ENCODE results near the gene SH3GL1. TPM values are rescaled to one million over a fixed set of nuclear protein-coding genes. Genes with fewer than 3 reads are reported as not detected.

SH3GL1 gene
- total and polyA plus RNA-seq, 4 donors: 37.7 to 69.7 (median 57.5) TPM

- Histone ChIP-seq H3K36me3 (ENCODE audit: control insufficient read depth in 1 of 2, insufficient read depth in 2 of 2, low read length in 1 of 2) (no peaks in the 10 kb centered on the region), H3K27ac (ENCODE audit: low read depth in 1 of 2, low read length in 2 of 2) (no peak overlapping the region), H3K4me1 (ENCODE audit: control insufficient read depth in 1 of 2, insufficient read depth in 2 of 2, low read length in 2 of 2) (peaks cover 0 to 3% of the 10 kb centered on the region in 2 donors), H3K4me3 (ENCODE audit: low read length in 2 of 2) (no peak overlapping the region), H3K27me3 (ENCODE audit: control insufficient read depth in 1 of 2, insufficient read depth in 2 of 2, low read length in 1 of 2) (no peaks in the 10 kb centered on the region), H3K9me3 (ENCODE audit: control insufficient read depth, low read length) (no peaks in the 10 kb centered on the region)
- DNase-seq (no peak), ATAC-seq (ENCODE audit: low FRiP score) (no peak)
- intact Hi-C loops (cut with DNase I): no loop called here
- 92 to 93% methylated on average over 15 of the region's 15 CpGs for WGBS, 2 donors
These were observed 29.8 kb downstream of the SH3GL1 start for GRCh38 chr19:4370418-4371041.

GRCh38 chr19:4369888-4370260, 30.5 kb downstream of the SH3GL1 start:
- no peak overlapping the region for H3K27ac ChIP-seq (ENCODE audit: low read depth in 1 of 2, low read length in 2 of 2)
- H3K9me3 ChIP-seq (ENCODE audit: control insufficient read depth, low read length): no peaks in the 10 kb centered on the region
- peaks cover 0 to under 1% of the 10 kb centered on the region in 2 donors for H3K4me1 ChIP-seq (ENCODE audit: control insufficient read depth in 1 of 2, insufficient read depth in 2 of 2, low read length in 2 of 2)
- H3K36me3 ChIP-seq (ENCODE audit: control insufficient read depth in 1 of 2, insufficient read depth in 2 of 2, low read length in 1 of 2): no peaks in the 10 kb centered on the region
- no peaks in the 10 kb centered on the region for H3K27me3 ChIP-seq (ENCODE audit: control insufficient read depth in 1 of 2, insufficient read depth in 2 of 2, low read length in 1 of 2)
- no peak overlapping the region for H3K4me3 ChIP-seq (ENCODE audit: low read length in 2 of 2)
- ATAC-seq (ENCODE audit: low FRiP score) (no peak), DNase-seq (peak in 1 of 2 donors; percentile 71)
- intact Hi-C loops (cut with DNase I): no loop called here
- 86 to 87% methylated on average over 21 of the region's 21 CpGs for WGBS, 2 donors

DNA sequence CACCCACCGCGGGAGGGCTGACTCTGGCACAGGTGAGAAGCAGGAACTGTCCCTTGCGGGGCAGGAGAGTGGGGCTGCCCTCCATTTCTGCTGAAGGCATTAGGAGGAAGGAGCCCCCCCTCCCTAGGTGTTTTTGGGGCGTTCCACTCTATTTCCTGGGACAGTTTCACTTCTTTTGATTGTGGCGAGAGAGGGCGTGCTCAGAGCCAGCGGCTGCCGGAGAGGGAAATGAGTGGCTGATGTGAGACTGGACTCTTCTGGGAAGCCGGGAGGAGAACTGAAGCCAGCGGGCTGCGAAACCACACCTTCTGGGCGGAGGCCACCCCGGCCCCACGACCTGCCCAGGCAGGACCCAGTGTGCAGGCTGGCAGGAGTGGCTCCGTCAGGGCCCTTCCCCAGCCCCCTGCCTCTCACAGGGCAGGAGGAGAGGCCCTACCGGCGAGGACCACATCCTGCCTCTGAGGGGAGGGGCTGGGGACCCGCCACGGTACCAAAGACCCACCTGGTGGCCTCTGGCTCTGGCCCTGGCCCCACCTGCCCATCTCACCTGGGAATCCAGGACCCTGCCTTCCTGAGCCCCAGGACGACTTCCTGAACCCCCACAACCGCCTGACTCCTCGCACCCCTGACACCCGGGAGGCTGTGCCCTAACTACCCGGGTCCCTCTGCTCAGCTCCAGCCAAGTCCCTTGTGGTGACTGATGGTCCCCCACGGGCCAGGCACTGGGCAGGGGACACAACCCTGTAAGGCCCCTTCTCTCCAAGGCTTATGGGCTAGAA, 31.0 kb downstream of the SH3GL1 start:
- intact Hi-C loops (cut with DNase I): no loop called here
- no peak overlapping the region for H3K4me3 ChIP-seq (ENCODE audit: low read length in 2 of 2)
- no peaks in the 10 kb centered on the region for H3K9me3 ChIP-seq (ENCODE audit: control insufficient read depth, low read length)
- H3K27me3 ChIP-seq (ENCODE audit: control insufficient read depth in 1 of 2, insufficient read depth in 2 of 2, low read length in 1 of 2): no peaks in the 10 kb centered on the region
- no peaks in the 10 kb centered on the region for H3K36me3 ChIP-seq (ENCODE audit: control insufficient read depth in 1 of 2, insufficient read depth in 2 of 2, low read length in 1 of 2)
- no peaks in the 10 kb centered on the region for H3K4me1 ChIP-seq (ENCODE audit: control insufficient read depth in 1 of 2, insufficient read depth in 2 of 2, low read length in 2 of 2)
- H3K27ac ChIP-seq (ENCODE audit: low read depth in 1 of 2, low read length in 2 of 2): no peak overlapping the region
- WGBS, 2 donors: 85 to 86% methylated on average over 21 to 25 of the region's 25 CpGs
- DNase-seq: peak in 1 of 2 donors; percentile 77
- ATAC-seq (ENCODE audit: low FRiP score): peak; percentile 17

DNA sequence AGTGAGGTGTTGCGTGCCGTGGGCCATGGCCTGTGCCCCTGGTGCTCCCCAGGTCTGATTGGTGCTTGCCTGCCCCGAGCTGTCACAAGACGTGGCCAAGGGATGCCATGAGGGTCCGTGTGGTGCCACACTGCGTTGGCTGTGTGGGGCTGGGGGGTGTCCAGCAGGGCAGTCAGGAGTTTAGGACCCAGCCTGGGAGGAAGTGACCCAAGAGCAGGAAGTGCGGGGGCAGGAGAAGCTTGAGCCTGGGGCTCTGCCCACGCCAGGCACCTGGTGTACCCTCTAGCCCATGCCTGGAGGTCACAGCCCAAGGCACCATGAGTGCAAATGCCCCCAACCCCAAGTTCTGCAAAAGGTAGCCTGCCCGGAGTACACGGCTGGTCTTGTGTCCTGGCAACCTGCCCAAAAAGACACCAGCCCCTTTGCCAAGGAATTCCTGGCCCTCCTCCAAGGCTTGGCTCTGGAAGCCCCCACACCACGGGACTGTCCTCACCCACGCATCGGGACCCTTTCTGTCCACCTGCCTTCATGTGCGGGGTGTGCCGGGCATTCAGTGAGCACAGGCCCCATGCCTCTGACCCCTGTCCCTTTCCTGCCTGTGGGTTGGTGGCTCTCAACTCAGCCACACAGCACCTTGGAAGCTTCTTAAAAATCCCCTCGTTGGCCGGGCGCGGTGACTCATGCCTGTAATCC, 32.1 kb downstream of the SH3GL1 start:
- ATAC-seq (ENCODE audit: low FRiP score) (no peak), DNase-seq (peak in 1 of 2 donors; percentile 54)
- 67% methylated on average over 19 of the region's 19 CpGs for WGBS, 2 donors
- no peaks in the 10 kb centered on the region for H3K9me3 ChIP-seq (ENCODE audit: control insufficient read depth, low read length)
- no peak overlapping the region for H3K4me3 ChIP-seq (ENCODE audit: low read length in 2 of 2)
- intact Hi-C loops (cut with DNase I): no loop called here
- H3K4me1 ChIP-seq (ENCODE audit: control insufficient read depth in 1 of 2, insufficient read depth in 2 of 2, low read length in 2 of 2): no peaks in the 10 kb centered on the region
- no peaks in the 10 kb centered on the region for H3K27me3 ChIP-seq (ENCODE audit: control insufficient read depth in 1 of 2, insufficient read depth in 2 of 2, low read length in 1 of 2)
- H3K36me3 ChIP-seq (ENCODE audit: control insufficient read depth in 1 of 2, insufficient read depth in 2 of 2, low read length in 1 of 2): peaks cover 0 to 2% of the 10 kb centered on the region in 2 donors
- H3K27ac ChIP-seq (ENCODE audit: low read depth in 1 of 2, low read length in 2 of 2): no peak overlapping the region

DNA sequence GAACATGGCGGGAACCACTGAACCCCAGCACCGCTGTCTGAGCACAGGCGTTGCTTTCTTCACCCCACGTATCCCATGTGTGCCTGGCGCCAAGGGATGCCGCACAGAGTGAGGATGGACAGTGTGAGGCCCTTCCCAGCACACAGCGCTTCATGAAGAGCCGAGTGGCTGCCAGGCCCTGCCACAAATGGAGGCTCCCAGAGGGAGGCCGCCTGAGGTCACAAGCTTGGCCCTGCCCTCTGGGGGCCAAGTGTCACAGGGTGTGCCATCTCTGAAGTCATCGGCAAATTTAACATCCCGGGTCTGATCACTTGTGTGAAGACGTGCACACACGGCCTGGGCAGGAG, 32.6 kb downstream of the SH3GL1 start:
- H3K9me3 ChIP-seq (ENCODE audit: control insufficient read depth, low read length): no peaks in the 10 kb centered on the region
- DNase-seq (no peak), ATAC-seq (ENCODE audit: low FRiP score) (no peak)
- H3K27ac ChIP-seq (ENCODE audit: low read depth in 1 of 2, low read length in 2 of 2): no peak overlapping the region
- intact Hi-C loops (cut with DNase I): no loop called here
- 87 to 93% methylated on average over 13 of the region's 13 CpGs for WGBS, 2 donors
- peaks cover 0 to 2% of the 10 kb centered on the region in 2 donors for H3K36me3 ChIP-seq (ENCODE audit: control insufficient read depth in 1 of 2, insufficient read depth in 2 of 2, low read length in 1 of 2)
- no peaks in the 10 kb centered on the region for H3K27me3 ChIP-seq (ENCODE audit: control insufficient read depth in 1 of 2, insufficient read depth in 2 of 2, low read length in 1 of 2)
- no peak overlapping the region for H3K4me3 ChIP-seq (ENCODE audit: low read length in 2 of 2)
- H3K4me1 ChIP-seq (ENCODE audit: control insufficient read depth in 1 of 2, insufficient read depth in 2 of 2, low read length in 2 of 2): no peaks in the 10 kb centered on the region

DNA sequence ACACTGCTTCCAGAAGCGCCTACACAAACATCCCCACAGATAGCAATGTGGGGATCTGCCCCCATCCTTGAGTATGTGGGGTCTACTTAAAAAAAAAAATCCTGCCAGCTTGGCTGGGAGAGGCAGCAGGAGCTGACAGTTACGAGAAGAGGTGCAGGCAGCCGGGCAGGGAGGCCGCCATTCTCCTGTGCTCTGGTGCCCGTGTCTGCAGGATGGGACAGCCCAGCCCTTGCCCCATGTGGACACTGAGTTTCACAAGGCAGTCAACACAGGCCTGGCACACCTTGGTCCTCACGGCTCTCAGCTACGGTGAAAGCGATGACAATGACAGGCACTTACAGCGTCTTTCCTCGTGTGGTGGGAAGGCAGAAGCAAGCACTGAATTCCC, 33.0 kb downstream of the SH3GL1 start:
- ATAC-seq (ENCODE audit: low FRiP score) (no peak), DNase-seq (no peak)
- no peak overlapping the region for H3K27ac ChIP-seq (ENCODE audit: low read depth in 1 of 2, low read length in 2 of 2)
- peaks cover 0 to 2% of the 10 kb centered on the region in 2 donors for H3K36me3 ChIP-seq (ENCODE audit: control insufficient read depth in 1 of 2, insufficient read depth in 2 of 2, low read length in 1 of 2)
- no peaks in the 10 kb centered on the region for H3K4me1 ChIP-seq (ENCODE audit: control insufficient read depth in 1 of 2, insufficient read depth in 2 of 2, low read length in 2 of 2)
- intact Hi-C loops (cut with DNase I): no loop called here
- no peak overlapping the region for H3K4me3 ChIP-seq (ENCODE audit: low read length in 2 of 2)
- H3K27me3 ChIP-seq (ENCODE audit: control insufficient read depth in 1 of 2, insufficient read depth in 2 of 2, low read length in 1 of 2): no peaks in the 10 kb centered on the region
- WGBS, 2 donors: 92% methylated on average over 10 of the region's 10 CpGs
- no peaks in the 10 kb centered on the region for H3K9me3 ChIP-seq (ENCODE audit: control insufficient read depth, low read length)

DNA sequence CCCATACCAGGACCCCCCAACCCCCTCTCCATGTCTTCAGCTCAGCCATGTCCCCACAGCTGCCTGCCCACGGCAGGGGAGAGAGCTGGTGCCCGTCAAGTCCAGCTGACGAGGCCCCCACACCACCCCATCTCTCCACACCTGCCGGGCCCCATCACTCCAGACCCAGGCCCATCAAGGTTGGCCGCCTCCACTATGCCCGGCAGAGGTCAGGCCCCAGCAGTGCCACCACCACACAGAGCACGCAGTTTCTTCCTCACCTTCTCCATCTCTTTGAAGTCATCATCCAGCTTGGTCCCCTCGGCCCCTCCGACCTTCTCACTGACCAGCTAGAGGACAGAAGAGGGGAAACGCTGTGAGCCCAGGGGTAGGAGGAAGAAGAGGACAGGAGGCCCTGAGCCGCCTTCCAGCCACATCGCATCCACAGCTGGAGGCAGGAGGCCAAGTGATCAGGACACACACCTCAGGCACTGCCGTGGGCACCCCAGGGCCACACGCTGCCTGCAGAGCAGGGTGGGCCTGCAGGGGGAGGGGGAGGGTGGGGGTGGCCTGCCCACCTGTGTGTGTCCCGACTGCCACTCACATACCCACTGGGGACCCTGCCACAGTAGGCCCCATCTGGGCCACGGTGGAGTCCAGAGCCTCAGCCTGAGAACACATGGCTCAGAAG, 33.5 kb downstream of the SH3GL1 start:
- Histone ChIP-seq H3K9me3 (ENCODE audit: control insufficient read depth, low read length) (no peaks in the 10 kb centered on the region), H3K4me3 (ENCODE audit: low read length in 2 of 2) (no peak overlapping the region), H3K36me3 (ENCODE audit: control insufficient read depth in 1 of 2, insufficient read depth in 2 of 2, low read length in 1 of 2) (peaks cover 0 to 2% of the 10 kb centered on the region in 2 donors), H3K27ac (ENCODE audit: low read depth in 1 of 2, low read length in 2 of 2) (no peak overlapping the region), H3K4me1 (ENCODE audit: control insufficient read depth in 1 of 2, insufficient read depth in 2 of 2, low read length in 2 of 2) (no peaks in the 10 kb centered on the region), H3K27me3 (ENCODE audit: control insufficient read depth in 1 of 2, insufficient read depth in 2 of 2, low read length in 1 of 2) (no peaks in the 10 kb centered on the region)
- peak in 1 of 2 donors; percentile 66 for DNase-seq
- no peak for ATAC-seq (ENCODE audit: low FRiP score)
- intact Hi-C loops (cut with DNase I): no loop called here
- 88 to 92% methylated on average over 15 to 16 of the region's 16 CpGs for WGBS, 2 donors

- no peak for DNase-seq
- no peak for ATAC-seq (ENCODE audit: low FRiP score)
- WGBS, 2 donors: 92% methylated on average over 19 of the region's 19 CpGs
- H3K9me3 ChIP-seq (ENCODE audit: control insufficient read depth, low read length): no peaks in the 10 kb centered on the region
- peaks cover 0 to 2% of the 10 kb centered on the region in 2 donors for H3K36me3 ChIP-seq (ENCODE audit: control insufficient read depth in 1 of 2, insufficient read depth in 2 of 2, low read length in 1 of 2)
- H3K27ac ChIP-seq (ENCODE audit: low read depth in 1 of 2, low read length in 2 of 2): no peak overlapping the region
- intact Hi-C loops (cut with DNase I): no loop called here
- no peak overlapping the region for H3K4me3 ChIP-seq (ENCODE audit: low read length in 2 of 2)
- no peaks in the 10 kb centered on the region for H3K4me1 ChIP-seq (ENCODE audit: control insufficient read depth in 1 of 2, insufficient read depth in 2 of 2, low read length in 2 of 2)
- no peaks in the 10 kb centered on the region for H3K27me3 ChIP-seq (ENCODE audit: control insufficient read depth in 1 of 2, insufficient read depth in 2 of 2, low read length in 1 of 2)
These were observed 34.3 kb downstream of the SH3GL1 start for GRCh38 chr19:4365791-4366665.
